ENCODE data around the gene HES1.

DNA sequence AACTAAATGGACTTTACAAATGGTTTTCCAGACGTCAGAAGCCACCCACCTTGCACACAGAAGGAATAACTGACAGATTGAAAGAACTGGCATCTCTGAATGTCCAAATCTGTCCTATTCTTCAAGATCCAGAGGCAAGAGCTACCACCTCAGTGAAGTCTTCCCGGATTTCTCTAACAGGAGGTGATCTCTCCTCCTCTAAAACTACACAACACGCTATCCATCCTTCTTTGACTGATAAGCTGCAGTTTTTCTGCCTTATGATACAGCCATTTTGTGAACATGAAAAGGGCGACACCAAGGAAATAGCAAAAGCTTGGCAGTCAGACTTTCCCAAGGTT is 37.1 kb upstream of the HES1 start:
- TF ChIP-seq, protein P1, sequence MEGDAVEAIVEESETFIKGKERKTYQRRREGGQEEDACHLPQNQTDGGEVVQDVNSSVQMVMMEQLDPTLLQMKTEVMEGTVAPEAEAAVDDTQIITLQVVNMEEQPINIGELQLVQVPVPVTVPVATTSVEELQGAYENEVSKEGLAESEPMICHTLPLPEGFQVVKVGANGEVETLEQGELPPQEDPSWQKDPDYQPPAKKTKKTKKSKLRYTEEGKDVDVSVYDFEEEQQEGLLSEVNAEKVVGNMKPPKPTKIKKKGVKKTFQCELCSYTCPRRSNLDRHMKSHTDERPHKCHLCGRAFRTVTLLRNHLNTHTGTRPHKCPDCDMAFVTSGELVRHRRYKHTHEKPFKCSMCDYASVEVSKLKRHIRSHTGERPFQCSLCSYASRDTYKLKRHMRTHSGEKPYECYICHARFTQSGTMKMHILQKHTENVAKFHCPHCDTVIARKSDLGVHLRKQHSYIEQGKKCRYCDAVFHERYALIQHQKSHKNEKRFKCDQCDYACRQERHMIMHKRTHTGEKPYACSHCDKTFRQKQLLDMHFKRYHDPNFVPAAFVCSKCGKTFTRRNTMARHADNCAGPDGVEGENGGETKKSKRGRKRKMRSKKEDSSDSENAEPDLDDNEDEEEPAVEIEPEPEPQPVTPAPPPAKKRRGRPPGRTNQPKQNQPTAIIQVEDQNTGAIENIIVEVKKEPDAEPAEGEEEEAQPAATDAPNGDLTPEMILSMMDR (conservative IDR thresholded peaks at IDR 0.05; ENCODE audit: low read depth in 2 of 2): no peak
- TF ChIP-seq EZH2 (IDR thresholded peaks at IDR 0.05; ENCODE audit: low read depth, unreplicated experiment) (no peak), ZNF114 (CRISPR knock-in tag; IDR thresholded peaks at IDR 0.05) (no peak), POLR2AphosphoS5 (IDR thresholded peaks at IDR 0.05; ENCODE audit: low read depth) (no peak), JUNB (IDR thresholded peaks at IDR 0.05; ENCODE audit: unreplicated experiment) (no peak), NANOG (IDR thresholded peaks at IDR 0.05; ENCODE audit: borderline replicate concordance) (no peak), STAT1 (IDR thresholded peaks at IDR 0.05; ENCODE audit: unreplicated experiment) (no peak), EZH2phosphoT487 (IDR thresholded peaks at IDR 0.05; ENCODE audit: unreplicated experiment) (no peak), CREB1 (CRISPR knock-in tag; IDR thresholded peaks at IDR 0.05; ENCODE audit: low read depth) (no peak), ZNF331 (CRISPR knock-in tag; IDR thresholded peaks at IDR 0.05; ENCODE audit: low read depth) (no peak)
- TF ChIP-seq, protein P2, sequence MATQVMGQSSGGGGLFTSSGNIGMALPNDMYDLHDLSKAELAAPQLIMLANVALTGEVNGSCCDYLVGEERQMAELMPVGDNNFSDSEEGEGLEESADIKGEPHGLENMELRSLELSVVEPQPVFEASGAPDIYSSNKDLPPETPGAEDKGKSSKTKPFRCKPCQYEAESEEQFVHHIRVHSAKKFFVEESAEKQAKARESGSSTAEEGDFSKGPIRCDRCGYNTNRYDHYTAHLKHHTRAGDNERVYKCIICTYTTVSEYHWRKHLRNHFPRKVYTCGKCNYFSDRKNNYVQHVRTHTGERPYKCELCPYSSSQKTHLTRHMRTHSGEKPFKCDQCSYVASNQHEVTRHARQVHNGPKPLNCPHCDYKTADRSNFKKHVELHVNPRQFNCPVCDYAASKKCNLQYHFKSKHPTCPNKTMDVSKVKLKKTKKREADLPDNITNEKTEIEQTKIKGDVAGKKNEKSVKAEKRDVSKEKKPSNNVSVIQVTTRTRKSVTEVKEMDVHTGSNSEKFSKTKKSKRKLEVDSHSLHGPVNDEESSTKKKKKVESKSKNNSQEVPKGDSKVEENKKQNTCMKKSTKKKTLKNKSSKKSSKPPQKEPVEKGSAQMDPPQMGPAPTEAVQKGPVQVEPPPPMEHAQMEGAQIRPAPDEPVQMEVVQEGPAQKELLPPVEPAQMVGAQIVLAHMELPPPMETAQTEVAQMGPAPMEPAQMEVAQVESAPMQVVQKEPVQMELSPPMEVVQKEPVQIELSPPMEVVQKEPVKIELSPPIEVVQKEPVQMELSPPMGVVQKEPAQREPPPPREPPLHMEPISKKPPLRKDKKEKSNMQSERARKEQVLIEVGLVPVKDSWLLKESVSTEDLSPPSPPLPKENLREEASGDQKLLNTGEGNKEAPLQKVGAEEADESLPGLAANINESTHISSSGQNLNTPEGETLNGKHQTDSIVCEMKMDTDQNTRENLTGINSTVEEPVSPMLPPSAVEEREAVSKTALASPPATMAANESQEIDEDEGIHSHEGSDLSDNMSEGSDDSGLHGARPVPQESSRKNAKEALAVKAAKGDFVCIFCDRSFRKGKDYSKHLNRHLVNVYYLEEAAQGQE (IDR thresholded peaks at IDR 0.05; ENCODE audit: unreplicated experiment): no peak
- TF ChIP-seq, protein P3, sequence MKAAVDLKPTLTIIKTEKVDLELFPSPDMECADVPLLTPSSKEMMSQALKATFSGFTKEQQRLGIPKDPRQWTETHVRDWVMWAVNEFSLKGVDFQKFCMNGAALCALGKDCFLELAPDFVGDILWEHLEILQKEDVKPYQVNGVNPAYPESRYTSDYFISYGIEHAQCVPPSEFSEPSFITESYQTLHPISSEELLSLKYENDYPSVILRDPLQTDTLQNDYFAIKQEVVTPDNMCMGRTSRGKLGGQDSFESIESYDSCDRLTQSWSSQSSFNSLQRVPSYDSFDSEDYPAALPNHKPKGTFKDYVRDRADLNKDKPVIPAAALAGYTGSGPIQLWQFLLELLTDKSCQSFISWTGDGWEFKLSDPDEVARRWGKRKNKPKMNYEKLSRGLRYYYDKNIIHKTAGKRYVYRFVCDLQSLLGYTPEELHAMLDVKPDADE (IDR thresholded peaks at IDR 0.05): no peak
